Panc1 (cell line): ENCODE data around the gene PRKCQ.

Source experiments
- CTCF ChIP-seq: fragments of 450-650 bp; IDR thresholded peaks from 2 replicates; pipeline ENCODE4 v1.5.1; 2017; ENCODE audit warnings: mild to moderate bottlenecking
- POLR2AphosphoS5 ChIP-seq: IDR thresholded peaks from 2 replicates; pipeline ENCODE4 v1.6.1; 2012; ENCODE audit warnings: mild to moderate bottlenecking, low read depth, low read length, moderate library complexity
- REST ChIP-seq, 2 experiments: IDR thresholded peaks; 2 replicates each; pipeline ENCODE4 v1.6.1; 2011 to 2012; ENCODE audit warnings: low read depth in 2 of 2, control low read depth in 1 of 2, low read length in 1 of 2, mild to moderate bottlenecking in 1 of 2, moderate library complexity in 1 of 2; ENCODE audit not compliant: insufficient read depth in 1 of 2
- SIN3A ChIP-seq: IDR thresholded peaks from 2 replicates; pipeline ENCODE4 v1.6.1; 2012; ENCODE audit warnings: low read depth, mild to moderate bottlenecking, low read length, moderate library complexity, borderline replicate concordance; ENCODE audit not compliant: insufficient read depth

- TF ChIP-seq CTCF: peak; percentile 83
- TF ChIP-seq POLR2AphosphoS5: no peak
- no peak for TF ChIP-seq REST (IDR thresholded peaks at IDR 0.05; ENCODE audit: insufficient read depth in 1 of 2, low read depth in 2 of 2, low read length in 1 of 2)
- TF ChIP-seq SIN3A: no peak
Measured at GRCh38 chr10:6580279-6581029, 378 bp upstream of the PRKCQ start.
